ENCODE results near the gene EWSR1.
"Not testable (repeated sequence)": the region's sequence is repeated elsewhere in the genome, so short reads cannot be mapped to it uniquely, and the experiment has no call there.

EWSR1 gene

GRCh38 chr22:29341056-29341848, 73.2 kb downstream of the EWSR1 start:
- no peak for DNase-seq

- DNase-seq = no peak
Measured at GRCh38 chr22:29341849-29342127, 73.7 kb downstream of the EWSR1 start.

- DNase-seq = no peak
Measured at GRCh38 chr22:29342177-29342576, 74.1 kb downstream of the EWSR1 start.

GRCh38 chr22:29342577-29343312, 74.7 kb downstream of the EWSR1 start:
- no peak for DNase-seq

- no peak for DNase-seq
Measured at GRCh38 chr22:29343313-29343805, 75.3 kb downstream of the EWSR1 start.

GRCh38 chr22:29344137-29344536, 76.1 kb downstream of the EWSR1 start:
- no peak for DNase-seq

GRCh38 chr22:29344889-29345288, 76.8 kb downstream of the EWSR1 start:
- DNase-seq = not testable (repeated sequence)

GRCh38 chr22:29345932-29346331, 77.9 kb downstream of the EWSR1 start:
- DNase-seq = no peak

GRCh38 chr22:29346659-29347058, 78.6 kb downstream of the EWSR1 start:
- DNase-seq = no peak

- no peak for DNase-seq
Measured at GRCh38 chr22:29348041-29348440, 80.0 kb downstream of the EWSR1 start.

- no peak for DNase-seq
Measured at GRCh38 chr22:29348956-29349355, 80.9 kb downstream of the EWSR1 start.

Measured in inflammatory macrophage treated with lipopolysaccharide for 1 hour (primary cell).